ENCODE results near the gene SLC35F3.

DNA sequence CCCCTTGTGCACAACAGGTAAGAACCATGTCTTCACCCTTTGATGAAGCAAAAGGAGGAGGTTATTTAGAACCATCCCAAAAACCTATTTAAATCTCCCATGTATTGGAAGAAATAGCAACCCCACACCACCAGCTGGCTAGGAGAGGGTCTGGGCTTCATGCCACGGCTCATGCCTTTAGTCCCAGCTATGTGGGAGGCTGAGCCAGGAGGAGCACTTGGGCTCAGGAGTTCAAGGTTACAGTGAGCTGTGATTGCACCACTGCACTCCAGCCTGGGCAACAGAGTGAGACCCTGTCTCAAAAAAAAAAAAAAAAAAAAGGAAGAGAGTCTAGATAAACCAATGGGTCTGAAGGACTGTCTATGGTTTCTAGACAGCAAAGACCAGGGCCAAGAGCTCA is 270.9 kb downstream of the SLC35F3 start:
- TF ChIP-seq CTCF (IDR thresholded peaks at IDR 0.05) (no peak), POLR2A (IDR thresholded peaks at IDR 0.05) (no peak)

Measured in right lobe of liver (tissue), 4 donors.